Upper lobe of left lung (tissue), 6 donors: ENCODE results near the gene PTPRQ. TPM values are rescaled to one million over a fixed set of nuclear protein-coding genes. Genes with fewer than 3 reads are reported as not detected.

ENCODE experiments used
- ATAC-seq, 2 donors: fragments of 200-7000 bp; cut with Tn5 transposase; one replicate each; pipeline ENCODE4 v1.9.1; 2022; ENCODE audit warnings: mild to moderate bottlenecking in 2 of 2, moderate library complexity in 2 of 2; ENCODE audit not compliant: low FRiP score in 2 of 2
- DNase-seq, 2 donors: peaks; one replicate each; pipeline ENCODE4 v3.0.0-alpha.2; 2019 to 2020
- H3K27ac ChIP-seq, 4 donors: fragments of 200-600 bp; sonication (generic); one replicate each; pipeline ENCODE4 v1.5.1; 2016 to 2019
- H3K27me3 ChIP-seq, 4 donors: fragments of 200-600 bp; sonication (generic); one replicate each; pipeline ENCODE4 v1.5.1; 2017 to 2019
- H3K36me3 ChIP-seq, 4 donors: fragments of 200-600 bp; sonication (generic); one replicate each; pipeline ENCODE4 v1.5.1; 2016 to 2019
- H3K4me1 ChIP-seq, 4 donors: fragments of 200-600 bp; sonication (generic); one replicate each; pipeline ENCODE4 v1.5.1; 2018 to 2019
- H3K4me3 ChIP-seq, 4 donors: fragments of 200-600 bp; sonication (generic); one replicate each; pipeline ENCODE4 v1.5.1; 2017 to 2019; ENCODE audit warnings: mild to moderate bottlenecking in 2 of 4, moderate library complexity in 1 of 4
- H3K9me3 ChIP-seq, 4 donors: fragments of 200-600 bp; sonication (generic); one replicate each; pipeline ENCODE4 v1.5.1; 2018 to 2019
- EP300 ChIP-seq, 4 donors: sonication (generic); formaldehyde crosslinking; IDR thresholded peaks; one replicate each; pipeline ENCODE4 v1.5.1; 2017; ENCODE audit warnings: antibody characterized with exemption in 4 of 4, control low read depth in 2 of 4
- POLR2A ChIP-seq, 4 donors: fragments of 450-650 bp; IDR thresholded peaks; one replicate each; pipeline ENCODE4 v1.5.1; 2016 to 2017; ENCODE audit warnings: antibody characterized with exemption in 4 of 4, mild to moderate bottlenecking in 2 of 4
- POLR2AphosphoS5 ChIP-seq, 2 donors: sonication (generic); formaldehyde crosslinking; IDR thresholded peaks; one replicate each; pipeline ENCODE4 v1.5.1; 2017; ENCODE audit warnings: antibody characterized with exemption in 2 of 2
- WGBS, 2 donors: methylation state at CpG; one replicate each; pipeline ENCODE4 v1.1.5; 2017 to 2018; 5-methylcytosine and 5-hydroxymethylcytosine counted together
- total RNA-seq, 6 donors: library from RNA; depleted of rRNA in 4 of 6; stranded (reverse); fragments of >200 nt in 4 of 6; gene quantifications; one replicate each; pipeline versions ENCODE4 v1.1.0 to v1.2.1, GENCODE V29; 2016 to 2021
- TF ChIP-seq, protein P1 (sequence below), 6 experiments: fragments of 450-650 bp in 4 of 6; fragments of 200-600 bp in 2 of 6; sonication (generic) in 2 of 6; IDR thresholded peaks; one replicate each; pipeline ENCODE4 v1.5.1; 2016 to 2019; ENCODE audit warnings: antibody characterized with exemption in 6 of 6
- donor health status: DM: no; HTN: no; CAD: no; lungs with moderate emphysema.
- donor health status: DM: no; HTN: yes; CAD: no; lungs with severe emphysema.

Gene PTPRQ
- total RNA-seq, 6 donors from 2014 or later, result 1.0 to 15.6 (median 5.0) TPM

GRCh38 chr12:80498059-80498728 lies 54.2 kb downstream of the PTPRQ start:
- Histone ChIP-seq H3K36me3 (no peaks in the 10 kb centered on the region), H3K9me3 (no peaks in the 10 kb centered on the region), H3K27ac (no peak overlapping the region), H3K27me3 (no peaks in the 10 kb centered on the region), H3K4me1 (no peaks in the 10 kb centered on the region), H3K4me3 (no peak overlapping the region)
- 41 to 45% methylated on average over 2 of the region's 2 CpGs for WGBS, 2 donors
- no peak for ATAC-seq
- DNase-seq, result no peak
- TF ChIP-seq, protein P1, sequence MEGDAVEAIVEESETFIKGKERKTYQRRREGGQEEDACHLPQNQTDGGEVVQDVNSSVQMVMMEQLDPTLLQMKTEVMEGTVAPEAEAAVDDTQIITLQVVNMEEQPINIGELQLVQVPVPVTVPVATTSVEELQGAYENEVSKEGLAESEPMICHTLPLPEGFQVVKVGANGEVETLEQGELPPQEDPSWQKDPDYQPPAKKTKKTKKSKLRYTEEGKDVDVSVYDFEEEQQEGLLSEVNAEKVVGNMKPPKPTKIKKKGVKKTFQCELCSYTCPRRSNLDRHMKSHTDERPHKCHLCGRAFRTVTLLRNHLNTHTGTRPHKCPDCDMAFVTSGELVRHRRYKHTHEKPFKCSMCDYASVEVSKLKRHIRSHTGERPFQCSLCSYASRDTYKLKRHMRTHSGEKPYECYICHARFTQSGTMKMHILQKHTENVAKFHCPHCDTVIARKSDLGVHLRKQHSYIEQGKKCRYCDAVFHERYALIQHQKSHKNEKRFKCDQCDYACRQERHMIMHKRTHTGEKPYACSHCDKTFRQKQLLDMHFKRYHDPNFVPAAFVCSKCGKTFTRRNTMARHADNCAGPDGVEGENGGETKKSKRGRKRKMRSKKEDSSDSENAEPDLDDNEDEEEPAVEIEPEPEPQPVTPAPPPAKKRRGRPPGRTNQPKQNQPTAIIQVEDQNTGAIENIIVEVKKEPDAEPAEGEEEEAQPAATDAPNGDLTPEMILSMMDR (IDR thresholded peaks at IDR 0.05), result no peak
- no peak for TF ChIP-seq POLR2AphosphoS5 (IDR thresholded peaks at IDR 0.05)

DNA sequence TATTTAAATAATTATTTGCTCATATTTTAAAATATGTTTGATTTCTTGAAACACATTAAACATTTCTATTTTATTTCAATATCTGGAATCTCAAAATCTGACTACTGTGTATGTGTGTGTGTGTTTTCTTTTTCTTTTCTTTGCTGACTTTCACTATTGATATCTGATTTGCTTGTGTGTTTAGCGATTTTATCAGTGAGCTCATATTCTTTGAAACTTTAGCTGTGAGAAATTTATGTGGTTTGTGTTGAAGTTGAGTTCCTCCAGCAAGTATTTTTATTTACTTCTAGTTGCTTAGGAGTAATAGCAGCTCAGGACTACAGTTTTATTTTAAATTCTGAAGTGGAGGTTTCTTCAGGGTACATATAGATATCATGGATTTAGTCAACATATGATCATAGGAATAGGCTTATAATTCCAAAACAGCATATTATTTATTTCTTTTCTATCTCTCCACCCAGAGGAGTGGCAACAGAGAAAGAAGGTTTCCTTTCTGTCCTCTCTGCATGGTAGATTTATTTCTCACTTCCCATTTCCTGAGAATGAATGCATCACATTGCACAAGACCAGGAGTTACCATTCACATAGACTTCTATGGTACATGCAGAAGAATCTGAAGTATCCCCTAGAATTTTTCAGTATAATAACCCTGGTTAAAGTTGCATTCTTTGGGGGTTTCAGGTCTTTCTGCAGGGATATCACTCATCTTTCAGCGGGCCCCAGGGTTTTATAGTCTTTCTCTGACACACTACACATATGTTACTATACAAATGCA lies 60.5 kb downstream of the PTPRQ start:
- no peak for ATAC-seq
- WGBS, 2 donors, result 79 to 88% methylated on average over 2 of the region's 2 CpGs
- H3K9me3 ChIP-seq, result no peaks in the 10 kb centered on the region

GRCh38 chr12:80509781-80510556 lies 65.9 kb downstream of the PTPRQ start:
- Histone ChIP-seq H3K27me3 (no peaks in the 10 kb centered on the region), H3K36me3 (no peaks in the 10 kb centered on the region), H3K4me1 (no peaks in the 10 kb centered on the region), H3K9me3 (no peaks in the 10 kb centered on the region), H3K27ac (no peak overlapping the region), H3K4me3 (no peak overlapping the region)
- no peak for DNase-seq
- TF ChIP-seq EP300 (IDR thresholded peaks at IDR 0.05) (no peak), POLR2A (IDR thresholded peaks at IDR 0.05) (no peak), POLR2AphosphoS5 (IDR thresholded peaks at IDR 0.05) (no peak)
- TF ChIP-seq, protein P1 (IDR thresholded peaks at IDR 0.05), result no peak
- 46 to 62% methylated on average over 1 of the region's 1 CpG for WGBS, 2 donors
- ATAC-seq, result peak in 1 of 2 donors; percentile 81

More for the DNA sequence above, 60.5 kb downstream of the PTPRQ start:
- DNase-seq, result no peak
- no peak overlapping the region for H3K27ac ChIP-seq
- no peaks in the 10 kb centered on the region for H3K36me3 ChIP-seq
- no peak for TF ChIP-seq EP300 (IDR thresholded peaks at IDR 0.05)
- no peak for TF ChIP-seq POLR2A (IDR thresholded peaks at IDR 0.05)
- no peak for TF ChIP-seq POLR2AphosphoS5 (IDR thresholded peaks at IDR 0.05)
- TF ChIP-seq, protein P1 (IDR thresholded peaks at IDR 0.05), result no peak
- no peak overlapping the region for H3K4me3 ChIP-seq
- no peaks in the 10 kb centered on the region for H3K4me1 ChIP-seq
- H3K27me3 ChIP-seq, result no peaks in the 10 kb centered on the region

DNA sequence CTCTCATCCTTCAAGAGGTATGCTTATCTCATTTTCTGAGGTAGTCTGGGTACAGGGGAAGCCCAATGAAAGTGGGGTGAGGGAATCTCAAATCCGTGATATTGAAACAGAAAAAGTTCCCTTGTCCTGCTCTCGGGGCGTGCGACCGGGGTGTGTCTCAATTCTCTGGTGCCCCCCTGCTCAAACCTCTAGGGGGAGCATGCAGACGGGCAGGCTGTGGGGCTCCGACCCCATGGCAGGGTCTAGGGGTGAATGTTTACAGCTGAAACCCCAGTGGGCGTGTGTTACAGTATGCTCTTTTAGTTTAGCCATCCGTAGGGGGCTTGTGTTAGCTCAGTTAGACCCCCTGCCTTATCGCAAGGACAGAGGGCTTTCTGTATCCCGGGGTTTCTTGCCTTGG lies 68.7 kb downstream of the PTPRQ start:
- Histone ChIP-seq H3K36me3 (no peaks in the 10 kb centered on the region), H3K27me3 (no peaks in the 10 kb centered on the region), H3K27ac (no peak overlapping the region), H3K4me3 (no peak overlapping the region), H3K9me3 (no peaks in the 10 kb centered on the region), H3K4me1 (no peaks in the 10 kb centered on the region)
- ATAC-seq (no peak), DNase-seq (peak in 1 of 2 donors; percentile 13)
- WGBS, 2 donors, result 56 to 61% methylated on average over 11 of the region's 11 CpGs
- TF ChIP-seq, protein P1 (IDR thresholded peaks at IDR 0.05), result no peak
- no peak for TF ChIP-seq EP300 (IDR thresholded peaks at IDR 0.05)
